HepG2 (cell line): ENCODE results near the gene RHOT2. TPM values are rescaled to one million over a fixed set of nuclear protein-coding genes. Genes with fewer than 3 reads are reported as not detected.
A peak's percentile ranks its signal among the peaks of the same experiment; 100 is the strongest.

Experiments used
- AGO1 ChIP-seq: fragments of 200-400 bp; formaldehyde crosslinking; IDR thresholded peaks from 2 replicates; pipeline ENCODE4 v1.6.1; 2017; ENCODE audit warnings: mild to moderate bottlenecking, low read depth, low read length, moderate library complexity; ENCODE audit not compliant: poor library complexity, severe bottlenecking
- GABPB1 ChIP-seq: IDR thresholded peaks from 2 replicates; pipeline ENCODE4 v1.6.1; 2016; ENCODE audit warnings: mild to moderate bottlenecking, missing genetic modification reagents, moderate library complexity, missing compliant biosample characterization
- JDP2 ChIP-seq: sonication (generic); formaldehyde crosslinking; IDR thresholded peaks from 2 replicates; pipeline ENCODE4 v1.8.1; 2022; ENCODE audit warnings: missing genetic modification reagents, borderline replicate concordance
- KAT8 ChIP-seq: IDR thresholded peaks from 2 replicates; pipeline ENCODE4 v1.6.1; 2016; ENCODE audit warnings: missing genetic modification reagents, missing compliant biosample characterization
- KLF13 ChIP-seq: sonication (generic); formaldehyde crosslinking; IDR thresholded peaks from 2 replicates; pipeline ENCODE4 v1.4.0; 2020; ENCODE audit warnings: mild to moderate bottlenecking, missing genetic modification reagents
- PHF8 ChIP-seq: sonication (generic); formaldehyde crosslinking; IDR thresholded peaks from 2 replicates; pipeline ENCODE4 v1.5.0; 2020; ENCODE audit warnings: missing genetic modification reagents
- RNF2 ChIP-seq: fragments of 450-650 bp; conservative IDR thresholded peaks from 2 replicates; pipeline ENCODE4 v1.6.1; 2016; ENCODE audit warnings: low read depth
- ZNF468 ChIP-seq: sonication (generic); formaldehyde crosslinking; IDR thresholded peaks from 2 replicates; pipeline ENCODE4 v1.8.0; 2022; ENCODE audit warnings: mild to moderate bottlenecking, moderate library complexity, missing genetic modification reagents
- ZNF546 ChIP-seq: sonication (generic); formaldehyde crosslinking; conservative IDR thresholded peaks from 2 replicates; pipeline ENCODE4 v1.8.1; 2023; ENCODE audit warnings: mild to moderate bottlenecking, missing genetic modification reagents
- ZNF549 ChIP-seq: sonication (generic); formaldehyde crosslinking; IDR thresholded peaks from 2 replicates; pipeline ENCODE4 v1.5.0; 2020; ENCODE audit warnings: missing genetic modification reagents
- ZNF772 ChIP-seq: sonication (generic); formaldehyde crosslinking; IDR thresholded peaks from 2 replicates; pipeline ENCODE4 v1.5.0; 2020; ENCODE audit warnings: mild to moderate bottlenecking, missing genetic modification reagents
- ZNF788 ChIP-seq: sonication (generic); formaldehyde crosslinking; IDR thresholded peaks from 2 replicates; pipeline ENCODE4 v1.5.0; 2020; ENCODE audit warnings: mild to moderate bottlenecking, missing genetic modification reagents, borderline replicate concordance
- ZSCAN20 ChIP-seq: sonication (generic); formaldehyde crosslinking; IDR thresholded peaks from 2 replicates; pipeline ENCODE4 v1.4.0; 2020; ENCODE audit warnings: missing genetic modification reagents, mild to moderate bottlenecking, borderline replicate concordance
- ZSCAN21 ChIP-seq: sonication (generic); formaldehyde crosslinking; IDR thresholded peaks from 2 replicates; pipeline ENCODE4 v1.8.0; 2022; ENCODE audit warnings: mild to moderate bottlenecking, missing genetic modification reagents, moderate library complexity, borderline replicate concordance
- polyA plus RNA-seq, 8 experiments: library from polyadenylated mRNA; depleted of rRNA in 3 of 8; stranded (reverse) in 7 of 8; unstranded in 1 of 8; fragments of >200 nt; fragmentation: Illumina TruSeq in 4 of 8; extraction: Trizol in 4 of 8; gene quantifications; 2 replicates each; pipeline versions ENCODE4 v1.2.1 to v1.2.3, GENCODE V29; 2011 to 2016; ENCODE audit warnings: low read depth in 4 of 8, missing spikeins in 1 of 8, mixed read lengths in 1 of 8; ENCODE audit not compliant: insufficient read depth in 1 of 8
- total RNA-seq, 5 experiments: library from RNA; depleted of rRNA; stranded (reverse); fragments of >200 nt; fragmentation: Illumina TruSeq; extraction: Trizol; gene quantifications; 2 replicates each; pipeline ENCODE4 v1.2.3, GENCODE V29; 2016; ENCODE audit warnings: low read depth in 1 of 5
- TF ChIP-seq, protein P1 (sequence below): sonication (generic); formaldehyde crosslinking; IDR thresholded peaks from 2 replicates; pipeline ENCODE4 v1.4.0; 2020; ENCODE audit warnings: missing genetic modification reagents, borderline replicate concordance
- TF ChIP-seq, protein P2 (sequence below): sonication (generic); formaldehyde crosslinking; IDR thresholded peaks from 2 replicates; pipeline ENCODE4 v1.8.0; 2022; ENCODE audit warnings: missing genetic modification reagents, mild to moderate bottlenecking, inconsistent platforms, borderline replicate concordance
- TF ChIP-seq, protein P3 (sequence below): sonication (generic); formaldehyde crosslinking; IDR thresholded peaks from 2 replicates; pipeline ENCODE4 v1.5.1; 2020; ENCODE audit warnings: mild to moderate bottlenecking, missing genetic modification reagents, moderate library complexity
- TF ChIP-seq, protein P4 (sequence below): conservative IDR thresholded peaks from 2 replicates; pipeline ENCODE4 v1.6.1; 2018; ENCODE audit warnings: missing genetic modification reagents

The RHOT2 gene
- total and polyA plus RNA-seq, 2 of the 13 experiments (the other 11 are each of a cell fraction or from before 2014, with no cell fraction given) = 63.6 to 76.9 TPM

DNA sequence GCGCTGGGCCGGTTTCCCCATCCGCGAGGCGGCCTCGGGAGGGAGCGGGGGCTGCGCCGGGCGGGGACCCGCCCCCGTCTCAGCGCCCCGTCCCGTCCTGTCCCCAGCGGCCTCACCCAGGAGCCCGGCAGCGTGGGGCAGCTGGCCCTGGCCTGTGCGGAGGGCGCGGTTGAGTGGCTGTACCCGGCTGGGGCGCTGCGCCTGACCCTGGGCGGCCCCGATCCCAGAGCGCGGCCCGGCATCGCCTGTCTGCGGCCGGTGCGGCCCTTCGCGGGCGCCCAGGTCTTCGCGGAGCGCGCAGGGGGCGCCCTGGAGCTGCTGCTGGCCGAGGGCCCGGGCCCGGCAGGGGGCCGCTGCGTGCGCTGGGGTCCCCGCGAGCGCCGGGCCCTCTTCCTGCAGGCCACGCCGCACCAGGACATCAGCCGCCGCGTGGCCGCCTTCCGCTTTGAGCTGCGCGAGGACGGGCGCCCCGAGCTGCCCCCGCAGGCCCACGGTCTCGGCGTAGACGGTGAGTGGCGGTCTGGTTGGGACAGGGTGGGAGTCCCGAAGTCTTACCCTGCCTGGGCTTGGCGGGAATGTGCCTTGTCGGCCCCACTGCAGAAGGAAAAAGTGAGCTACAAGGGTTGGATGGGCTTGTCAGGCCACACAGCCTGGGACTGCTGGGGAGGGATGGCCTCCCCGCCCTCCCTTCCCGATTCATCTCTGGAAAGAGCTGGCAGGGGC lies 47.7 kb downstream of the RHOT2 start (continued):
- TF ChIP-seq KLF13 (CRISPR knock-in tag) = no peak
- TF ChIP-seq, protein P1, sequence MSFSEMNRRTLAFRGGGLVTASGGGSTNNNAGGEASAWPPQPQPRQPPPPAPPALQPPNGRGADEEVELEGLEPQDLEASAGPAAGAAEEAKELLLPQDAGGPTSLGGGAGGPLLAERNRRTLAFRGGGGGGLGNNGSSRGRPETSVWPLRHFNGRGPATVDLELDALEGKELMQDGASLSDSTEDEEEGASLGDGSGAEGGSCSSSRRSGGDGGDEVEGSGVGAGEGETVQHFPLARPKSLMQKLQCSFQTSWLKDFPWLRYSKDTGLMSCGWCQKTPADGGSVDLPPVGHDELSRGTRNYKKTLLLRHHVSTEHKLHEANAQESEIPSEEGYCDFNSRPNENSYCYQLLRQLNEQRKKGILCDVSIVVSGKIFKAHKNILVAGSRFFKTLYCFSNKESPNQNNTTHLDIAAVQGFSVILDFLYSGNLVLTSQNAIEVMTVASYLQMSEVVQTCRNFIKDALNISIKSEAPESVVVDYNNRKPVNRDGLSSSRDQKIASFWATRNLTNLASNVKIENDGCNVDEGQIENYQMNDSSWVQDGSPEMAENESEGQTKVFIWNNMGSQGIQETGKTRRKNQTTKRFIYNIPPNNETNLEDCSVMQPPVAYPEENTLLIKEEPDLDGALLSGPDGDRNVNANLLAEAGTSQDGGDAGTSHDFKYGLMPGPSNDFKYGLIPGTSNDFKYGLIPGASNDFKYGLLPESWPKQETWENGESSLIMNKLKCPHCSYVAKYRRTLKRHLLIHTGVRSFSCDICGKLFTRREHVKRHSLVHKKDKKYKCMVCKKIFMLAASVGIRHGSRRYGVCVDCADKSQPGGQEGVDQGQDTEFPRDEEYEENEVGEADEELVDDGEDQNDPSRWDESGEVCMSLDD (CRISPR knock-in tag) = no peak
- no peak for TF ChIP-seq ZNF788 (CRISPR knock-in tag)
- peak; percentile 91 for TF ChIP-seq AGO1
- TF ChIP-seq JDP2 = no peak
- TF ChIP-seq, protein P2, sequence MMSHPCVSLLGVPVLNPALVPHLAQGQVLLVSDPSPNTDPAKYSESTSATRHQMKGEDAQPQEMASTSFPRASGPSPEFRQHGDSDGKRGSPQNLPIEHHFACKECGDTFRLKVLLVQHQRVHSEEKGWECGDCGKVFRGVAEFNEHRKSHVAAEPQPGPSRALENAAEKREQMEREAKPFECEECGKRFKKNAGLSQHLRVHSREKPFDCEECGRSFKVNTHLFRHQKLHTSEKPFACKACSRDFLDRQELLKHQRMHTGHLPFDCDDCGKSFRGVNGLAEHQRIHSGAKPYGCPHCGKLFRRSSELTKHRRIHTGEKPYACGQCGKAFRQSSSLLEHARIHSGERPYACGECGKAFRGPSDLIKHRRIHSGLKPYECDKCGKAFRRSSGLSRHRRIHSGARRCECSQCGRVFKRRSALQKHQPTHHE = no peak
- TF ChIP-seq, protein P3, sequence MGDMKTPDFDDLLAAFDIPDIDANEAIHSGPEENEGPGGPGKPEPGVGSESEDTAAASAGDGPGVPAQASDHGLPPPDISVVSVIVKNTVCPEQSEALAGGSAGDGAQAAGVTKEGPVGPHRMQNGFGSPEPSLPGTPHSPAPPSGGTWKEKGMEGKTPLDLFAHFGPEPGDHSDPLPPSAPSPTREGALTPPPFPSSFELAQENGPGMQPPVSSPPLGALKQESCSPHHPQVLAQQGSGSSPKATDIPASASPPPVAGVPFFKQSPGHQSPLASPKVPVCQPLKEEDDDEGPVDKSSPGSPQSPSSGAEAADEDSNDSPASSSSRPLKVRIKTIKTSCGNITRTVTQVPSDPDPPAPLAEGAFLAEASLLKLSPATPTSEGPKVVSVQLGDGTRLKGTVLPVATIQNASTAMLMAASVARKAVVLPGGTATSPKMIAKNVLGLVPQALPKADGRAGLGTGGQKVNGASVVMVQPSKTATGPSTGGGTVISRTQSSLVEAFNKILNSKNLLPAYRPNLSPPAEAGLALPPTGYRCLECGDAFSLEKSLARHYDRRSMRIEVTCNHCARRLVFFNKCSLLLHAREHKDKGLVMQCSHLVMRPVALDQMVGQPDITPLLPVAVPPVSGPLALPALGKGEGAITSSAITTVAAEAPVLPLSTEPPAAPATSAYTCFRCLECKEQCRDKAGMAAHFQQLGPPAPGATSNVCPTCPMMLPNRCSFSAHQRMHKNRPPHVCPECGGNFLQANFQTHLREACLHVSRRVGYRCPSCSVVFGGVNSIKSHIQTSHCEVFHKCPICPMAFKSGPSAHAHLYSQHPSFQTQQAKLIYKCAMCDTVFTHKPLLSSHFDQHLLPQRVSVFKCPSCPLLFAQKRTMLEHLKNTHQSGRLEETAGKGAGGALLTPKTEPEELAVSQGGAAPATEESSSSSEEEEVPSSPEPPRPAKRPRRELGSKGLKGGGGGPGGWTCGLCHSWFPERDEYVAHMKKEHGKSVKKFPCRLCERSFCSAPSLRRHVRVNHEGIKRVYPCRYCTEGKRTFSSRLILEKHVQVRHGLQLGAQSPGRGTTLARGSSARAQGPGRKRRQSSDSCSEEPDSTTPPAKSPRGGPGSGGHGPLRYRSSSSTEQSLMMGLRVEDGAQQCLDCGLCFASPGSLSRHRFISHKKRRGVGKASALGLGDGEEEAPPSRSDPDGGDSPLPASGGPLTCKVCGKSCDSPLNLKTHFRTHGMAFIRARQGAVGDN (CRISPR knock-in tag) = peak; percentile 79
- peak; percentile 38; the same call in 1 of the 2 replicates for TF ChIP-seq RNF2
- TF ChIP-seq ZNF468 (CRISPR knock-in tag) = no peak
- no peak for TF ChIP-seq PHF8 (CRISPR knock-in tag)
- TF ChIP-seq, protein P4, sequence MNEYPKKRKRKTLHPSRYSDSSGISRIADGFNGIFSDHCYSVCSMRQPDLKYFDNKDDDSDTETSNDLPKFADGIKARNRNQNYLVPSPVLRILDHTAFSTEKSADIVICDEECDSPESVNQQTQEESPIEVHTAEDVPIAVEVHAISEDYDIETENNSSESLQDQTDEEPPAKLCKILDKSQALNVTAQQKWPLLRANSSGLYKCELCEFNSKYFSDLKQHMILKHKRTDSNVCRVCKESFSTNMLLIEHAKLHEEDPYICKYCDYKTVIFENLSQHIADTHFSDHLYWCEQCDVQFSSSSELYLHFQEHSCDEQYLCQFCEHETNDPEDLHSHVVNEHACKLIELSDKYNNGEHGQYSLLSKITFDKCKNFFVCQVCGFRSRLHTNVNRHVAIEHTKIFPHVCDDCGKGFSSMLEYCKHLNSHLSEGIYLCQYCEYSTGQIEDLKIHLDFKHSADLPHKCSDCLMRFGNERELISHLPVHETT = no peak
- TF ChIP-seq ZNF549 = no peak
- no peak for TF ChIP-seq ZSCAN21 (CRISPR knock-in tag)
- TF ChIP-seq ZNF772 (CRISPR knock-in tag) = no peak
- TF ChIP-seq ZSCAN20 = 0 out of 2 replicates have a peak, but pooled peaks have one; percentile 19
- TF ChIP-seq KAT8 = no peak
- TF ChIP-seq ZNF546 (CRISPR knock-in tag) = peak; percentile 24; the same call in 1 of the 2 replicates
- no peak for TF ChIP-seq GABPB1 (CRISPR knock-in tag)
